ENCODE results near the gene LIPM.

The LIPM gene

DNA sequence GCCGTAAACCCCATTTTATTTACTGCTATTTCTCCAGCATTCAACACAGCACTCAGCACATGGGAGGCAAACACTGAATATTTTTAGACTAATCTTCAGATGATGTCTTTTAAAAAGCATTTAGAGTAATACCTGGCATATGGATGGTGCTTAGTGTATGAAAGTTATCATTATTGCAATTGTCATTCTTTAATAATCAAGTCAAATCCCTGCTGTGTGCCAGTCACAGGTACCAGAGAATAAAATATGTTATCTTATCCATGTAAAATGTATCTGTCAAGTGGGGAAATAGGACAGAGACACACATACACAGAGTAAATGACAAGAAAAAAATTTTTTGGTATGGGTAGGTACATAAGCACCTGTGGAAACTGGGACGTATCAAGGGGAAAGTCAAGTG is 30.6 kb downstream of the LIPM start:
- no peaks in the 10 kb centered on the region for H3K36me3 ChIP-seq (ENCODE audit: insufficient read depth, low read length)
- no peaks in the 10 kb centered on the region for H3K9me3 ChIP-seq (ENCODE audit: insufficient read depth, low read depth, low read length)
- peak overlapping the region; percentile 28 for H3K4me3 ChIP-seq (ENCODE audit: low read length, poor library complexity, severe bottlenecking)
- peak overlapping the region; percentile 72 for H2AFZ ChIP-seq (ENCODE audit: low read length)
- H3K79me2 ChIP-seq (ENCODE audit: insufficient read depth, low read length): no peaks in the 10 kb centered on the region
- H3K9ac ChIP-seq (ENCODE audit: low read depth, low read length, poor library complexity, severe bottlenecking): peak overlapping the region; percentile 33
- H3K4me1 ChIP-seq (ENCODE audit: insufficient read depth, low read length, poor library complexity, severe bottlenecking): peaks cover 45% of the 10 kb centered on the region
- no peak for TF ChIP-seq CTCF (conservative IDR thresholded peaks at IDR 0.05; ENCODE audit: low read length)
- no peak for TF ChIP-seq EZH2phosphoT487 (IDR thresholded peaks at IDR 0.05; ENCODE audit: borderline replicate concordance)
- no peaks in the 10 kb centered on the region for H4K20me1 ChIP-seq (ENCODE audit: insufficient read depth, low read length, poor library complexity, severe bottlenecking)
- no peaks in the 10 kb centered on the region for H3K27me3 ChIP-seq (ENCODE audit: insufficient read depth, low read length, poor library complexity, severe bottlenecking)
- peak overlapping the region; percentile 55 for H3K4me2 ChIP-seq (ENCODE audit: low read depth, low read length, poor library complexity, severe bottlenecking)
- no peaks in the 10 kb centered on the region for H3F3A ChIP-seq (ENCODE audit: low read depth)
- H3K9me2 ChIP-seq (replicated peaks; ENCODE audit: low read depth, low read length): no peaks in the 10 kb centered on the region

GRCh38 chr10:88833723-88834122 is 31.2 kb downstream of the LIPM start:
- H3K36me3 ChIP-seq (ENCODE audit: insufficient read depth, low read length): no peaks in the 10 kb centered on the region
- TF ChIP-seq CTCF (conservative IDR thresholded peaks at IDR 0.05; ENCODE audit: low read length) (no peak), EZH2phosphoT487 (IDR thresholded peaks at IDR 0.05; ENCODE audit: borderline replicate concordance) (no peak)

DNA sequence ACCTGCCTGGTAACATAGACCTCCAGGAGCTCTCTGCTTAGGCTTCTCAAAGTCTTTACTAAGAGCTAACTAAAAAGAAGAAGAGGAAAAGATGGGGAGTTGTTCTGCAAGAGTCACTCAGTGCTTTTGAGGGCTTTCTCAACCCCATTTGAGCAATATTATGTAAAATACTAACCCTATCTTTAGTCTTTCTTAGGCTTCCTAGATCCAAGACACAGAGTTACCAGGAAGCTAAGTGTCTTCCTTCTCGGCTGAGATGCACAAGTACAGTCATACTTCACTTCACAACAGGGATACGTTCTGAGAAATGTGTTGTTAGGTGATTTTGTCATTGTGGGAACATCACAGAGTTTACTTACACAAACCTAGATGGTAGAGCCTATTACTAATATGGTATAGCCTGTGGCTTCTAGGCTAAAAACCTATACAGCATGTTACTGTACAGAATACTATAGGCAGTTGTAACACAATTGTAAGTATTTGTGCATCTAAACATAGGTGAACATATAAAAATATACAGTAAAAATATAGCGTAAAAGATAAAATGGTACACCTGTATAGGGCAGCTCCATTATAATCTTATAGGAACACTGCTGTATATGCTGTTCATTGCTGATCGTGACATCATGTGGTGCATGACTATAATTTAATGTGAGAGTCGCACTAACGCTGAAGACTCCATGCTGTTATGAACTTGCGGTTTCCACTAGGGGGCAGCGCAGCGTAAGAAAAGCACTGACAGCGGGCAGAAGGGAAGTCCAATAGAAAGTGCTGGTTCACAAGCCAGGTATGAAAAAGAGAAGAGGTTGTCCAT is 32.8 kb downstream of the LIPM start:
- Histone ChIP-seq H3K4me2 (ENCODE audit: low read depth, low read length, poor library complexity, severe bottlenecking) (peak overlapping the region; percentile 5), H3K79me2 (ENCODE audit: insufficient read depth, low read length) (no peaks in the 10 kb centered on the region), H3K9me3 (ENCODE audit: insufficient read depth, low read depth, low read length) (no peaks in the 10 kb centered on the region), H3K4me3 (ENCODE audit: low read length, poor library complexity, severe bottlenecking) (no peak overlapping the region), H3F3A (ENCODE audit: low read depth) (no peaks in the 10 kb centered on the region), H3K9me2 (replicated peaks; ENCODE audit: low read depth, low read length) (no peaks in the 10 kb centered on the region), H3K4me1 (ENCODE audit: insufficient read depth, low read length, poor library complexity, severe bottlenecking) (peaks cover 38% of the 10 kb centered on the region), H2AFZ (ENCODE audit: low read length) (peak overlapping the region; percentile 71), H4K20me1 (ENCODE audit: insufficient read depth, low read length, poor library complexity, severe bottlenecking) (no peaks in the 10 kb centered on the region), H3K9ac (ENCODE audit: low read depth, low read length, poor library complexity, severe bottlenecking) (no peak overlapping the region), H3K36me3 (ENCODE audit: insufficient read depth, low read length) (no peaks in the 10 kb centered on the region), H3K27me3 (ENCODE audit: insufficient read depth, low read length, poor library complexity, severe bottlenecking) (no peaks in the 10 kb centered on the region)
- no peak for TF ChIP-seq EZH2phosphoT487 (IDR thresholded peaks at IDR 0.05; ENCODE audit: borderline replicate concordance)
- TF ChIP-seq CTCF (conservative IDR thresholded peaks at IDR 0.05; ENCODE audit: low read length): peak; percentile 96

More at GRCh38 chr10:88833723-88834122, 31.2 kb downstream of the LIPM start:
- Histone ChIP-seq H3K27me3 (ENCODE audit: insufficient read depth, low read length, poor library complexity, severe bottlenecking) (no peaks in the 10 kb centered on the region), H2AFZ (ENCODE audit: low read length) (peak overlapping the region; percentile 72), H3K9me3 (ENCODE audit: insufficient read depth, low read depth, low read length) (no peaks in the 10 kb centered on the region), H3K79me2 (ENCODE audit: insufficient read depth, low read length) (no peaks in the 10 kb centered on the region), H3F3A (ENCODE audit: low read depth) (no peaks in the 10 kb centered on the region), H3K4me3 (ENCODE audit: low read length, poor library complexity, severe bottlenecking) (peak overlapping the region; percentile 28), H3K9me2 (replicated peaks; ENCODE audit: low read depth, low read length) (no peaks in the 10 kb centered on the region), H3K4me1 (ENCODE audit: insufficient read depth, low read length, poor library complexity, severe bottlenecking) (peaks cover 42% of the 10 kb centered on the region), H3K9ac (ENCODE audit: low read depth, low read length, poor library complexity, severe bottlenecking) (peak overlapping the region; percentile 33), H3K4me2 (ENCODE audit: low read depth, low read length, poor library complexity, severe bottlenecking) (peak overlapping the region; percentile 55), H4K20me1 (ENCODE audit: insufficient read depth, low read length, poor library complexity, severe bottlenecking) (no peaks in the 10 kb centered on the region)
